MCF 10A (cell line): Measurements from ENCODE around the gene FOXL2. TPM values are rescaled to one million over a fixed set of nuclear protein-coding genes. Genes with fewer than 3 reads are reported as not detected.

Source experiments
- Bru-seq: library from RNA; stranded (reverse); fragments of 400-500 nt; gene quantifications from one replicate; lab custom pipeline; 2021; lab: Mats Ljungman, UMichigan
- BruChase-seq, 2 experiments: library from RNA; stranded (reverse); fragments of 400-500 nt; gene quantifications; one replicate each; lab custom pipeline; 2021; lab: Mats Ljungman, UMichigan
- BruUV-seq: library from RNA; stranded (reverse); fragments of 400-500 nt; replicated peaks from 2 replicates; lab custom pipeline; 2021; lab: Mats Ljungman, UMichigan
- CTCF ChIA-PET: fragments of 300-600 bp; sonication (Branson Sonifier 250); formaldehyde crosslinking; extraction: SDS; loops from one replicate; lab custom pipeline; 2021; ENCODE audit warnings: antibody characterized with exemption, inconsistent platforms; lab: Yijun Ruan, JAX
- POLR2A ChIA-PET: fragments of 300-600, 350-650 bp; sonication (Branson Sonifier 250); formaldehyde crosslinking; extraction: SDS; loops from one replicate; lab custom pipeline; 2020; ENCODE audit warnings: antibody characterized with exemption, inconsistent platforms; lab: Yijun Ruan, JAX
- DNase-seq: peaks from one replicate; pipeline ENCODE4 v3.0.0-alpha.2; 2018; ENCODE audit not compliant: unreplicated experiment
- H3K27ac Mint-ChIP-seq: one replicate; pipeline ENCODE4 v1.8.0; 2022; ENCODE audit warnings: mild to moderate bottlenecking, low read depth, mixed read lengths; ENCODE audit not compliant: unreplicated experiment
- H3K27me3 Mint-ChIP-seq: one replicate; pipeline ENCODE4 v1.8.0; 2022; ENCODE audit warnings: mixed read lengths; ENCODE audit not compliant: insufficient read depth, unreplicated experiment
- H3K36me3 Mint-ChIP-seq: one replicate; pipeline ENCODE4 v1.8.0; 2022; ENCODE audit warnings: mild to moderate bottlenecking, moderate library complexity, mixed read lengths; ENCODE audit not compliant: insufficient read depth, unreplicated experiment
- H3K4me1 Mint-ChIP-seq: one replicate; pipeline ENCODE4 v1.8.0; 2022; ENCODE audit warnings: mixed read lengths; ENCODE audit not compliant: insufficient read depth, unreplicated experiment
- H3K4me3 Mint-ChIP-seq: one replicate; pipeline ENCODE4 v1.8.0; 2022; ENCODE audit warnings: mild to moderate bottlenecking, moderate library complexity, mixed read lengths; ENCODE audit not compliant: unreplicated experiment
- H3K9me3 Mint-ChIP-seq: one replicate; pipeline ENCODE4 v1.8.0; 2022; ENCODE audit warnings: mixed read lengths; ENCODE audit not compliant: unreplicated experiment
- intact Hi-C: fragments of 100-400 bp; cut with micrococcal nuclease; formaldehyde crosslinking; loops from 2 replicates; pipeline ENCODE4 v1.14.1; 2022
- long read RNA-seq: library from polyadenylated mRNA; stranded (forward); transcript quantifications from one replicate; pipeline ENCODE4 v2.0.0, GENCODE V29; 2022
- total RNA-seq: library from RNA; stranded (reverse); gene quantifications from 2 replicates; pipeline ENCODE4 v1.2.3, GENCODE V29; 2022
- TF ChIP-seq, protein P1 (sequence below): fragments of 200-600 bp; IDR thresholded peaks from one replicate; pipeline ENCODE4 v1.8.0; 2022; ENCODE audit warnings: antibody characterized with exemption, mild to moderate bottlenecking; ENCODE audit not compliant: unreplicated experiment

FOXL2 gene
- total RNA-seq = 0.17 and 0.30 TPM in 2 replicates
- percentile 20 among the genes with signal in this experiment for Bru-seq, nascent RNA
- BruChase-seq, experiment 1, labeled RNA remaining after a 6-hour chase = not detected
- BruChase-seq, experiment 2, labeled RNA remaining after a 2-hour chase = not detected
- long read RNA-seq, partial matches to known transcripts = 0 of 1 reads
- long read RNA-seq, other reads (novel, unspliced or antisense) = 0 of 1 reads

DNA sequence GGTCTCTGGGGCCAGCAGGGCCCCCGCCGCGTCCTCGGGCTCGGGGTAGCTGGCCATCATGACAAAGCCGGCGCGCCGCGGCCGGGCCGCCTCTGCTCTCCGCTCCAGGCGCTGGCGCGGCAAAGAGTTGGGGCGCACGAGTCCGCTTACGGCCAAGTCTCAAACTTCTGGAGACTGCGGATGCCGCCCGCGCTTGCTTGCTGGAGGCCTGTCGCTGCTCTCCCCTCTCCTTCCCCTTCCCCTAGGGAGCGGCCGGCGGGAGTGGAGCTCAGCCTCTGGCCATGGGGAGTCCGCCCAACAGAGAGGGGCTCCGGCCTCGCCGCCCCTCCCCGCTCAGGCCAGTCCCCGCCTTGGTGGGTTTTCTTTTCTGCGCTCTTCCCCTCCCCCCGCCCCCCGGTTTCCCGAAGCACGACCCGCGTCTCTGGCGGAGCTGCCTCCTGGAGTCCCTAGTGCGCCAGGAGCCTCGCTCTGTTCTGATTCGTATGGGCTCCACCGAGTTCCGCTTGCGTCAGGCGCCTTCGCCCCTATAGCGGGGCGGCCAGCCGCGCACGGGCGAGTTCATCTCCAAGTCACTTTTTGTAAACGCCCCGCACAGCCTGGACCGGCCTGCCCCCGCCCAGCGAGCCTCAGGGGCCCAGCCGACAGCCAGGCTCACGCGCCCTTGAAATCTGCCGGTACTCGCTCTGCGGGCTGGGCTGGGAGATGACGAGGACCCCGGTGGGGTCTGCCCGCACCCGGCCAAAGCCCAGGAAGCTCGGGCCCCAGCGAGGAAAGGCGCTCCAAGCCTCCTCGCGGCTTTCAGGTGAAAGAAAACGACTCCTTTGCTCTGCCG lies at the start of gene FOXL2, which contains the start of gene FOXL2NB:
Gene FOXL2, minus strand, starts transcription at position 475 of the 832 bp plus-strand sequence. Its CDS starts 415 bp downstream, at position 60.
Gene FOXL2NB, plus strand, starts transcription at position 555 of the 832 bp plus-strand sequence. Its CDS starts 148 bp downstream, at position 703.
- ChIA-PET POLR2A (interaction anchor here (0.7 kb wide), 1 partner anchor 900 kb away, joined by 3 read pairs; no protein-coding TSS in a partner anchor), CTCF (interaction anchor here (0.5 to 3.4 kb wide), 5 partner anchors 11 to 531 kb away, joined by 3 to 14 read pairs (median 3); no protein-coding TSS in a partner anchor)
- no TSS peak for BruUV-seq
- no peaks in the 10 kb centered on the region for H3K4me1 Mint-ChIP-seq
- intact Hi-C loops = no loop called here
- no peaks in the 10 kb centered on the region for H3K9me3 Mint-ChIP-seq
- H3K36me3 Mint-ChIP-seq = no peaks in the 10 kb centered on the region
- H3K27me3 Mint-ChIP-seq = peaks cover 51% of the 10 kb centered on the region
- TF ChIP-seq, protein P1, sequence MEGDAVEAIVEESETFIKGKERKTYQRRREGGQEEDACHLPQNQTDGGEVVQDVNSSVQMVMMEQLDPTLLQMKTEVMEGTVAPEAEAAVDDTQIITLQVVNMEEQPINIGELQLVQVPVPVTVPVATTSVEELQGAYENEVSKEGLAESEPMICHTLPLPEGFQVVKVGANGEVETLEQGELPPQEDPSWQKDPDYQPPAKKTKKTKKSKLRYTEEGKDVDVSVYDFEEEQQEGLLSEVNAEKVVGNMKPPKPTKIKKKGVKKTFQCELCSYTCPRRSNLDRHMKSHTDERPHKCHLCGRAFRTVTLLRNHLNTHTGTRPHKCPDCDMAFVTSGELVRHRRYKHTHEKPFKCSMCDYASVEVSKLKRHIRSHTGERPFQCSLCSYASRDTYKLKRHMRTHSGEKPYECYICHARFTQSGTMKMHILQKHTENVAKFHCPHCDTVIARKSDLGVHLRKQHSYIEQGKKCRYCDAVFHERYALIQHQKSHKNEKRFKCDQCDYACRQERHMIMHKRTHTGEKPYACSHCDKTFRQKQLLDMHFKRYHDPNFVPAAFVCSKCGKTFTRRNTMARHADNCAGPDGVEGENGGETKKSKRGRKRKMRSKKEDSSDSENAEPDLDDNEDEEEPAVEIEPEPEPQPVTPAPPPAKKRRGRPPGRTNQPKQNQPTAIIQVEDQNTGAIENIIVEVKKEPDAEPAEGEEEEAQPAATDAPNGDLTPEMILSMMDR = no peak
- H3K4me3 Mint-ChIP-seq = peak within 1 kb of the TSS; percentile 61
- no peak within 1 kb of the TSS for H3K27ac Mint-ChIP-seq
- no peak for DNase-seq

DNA sequence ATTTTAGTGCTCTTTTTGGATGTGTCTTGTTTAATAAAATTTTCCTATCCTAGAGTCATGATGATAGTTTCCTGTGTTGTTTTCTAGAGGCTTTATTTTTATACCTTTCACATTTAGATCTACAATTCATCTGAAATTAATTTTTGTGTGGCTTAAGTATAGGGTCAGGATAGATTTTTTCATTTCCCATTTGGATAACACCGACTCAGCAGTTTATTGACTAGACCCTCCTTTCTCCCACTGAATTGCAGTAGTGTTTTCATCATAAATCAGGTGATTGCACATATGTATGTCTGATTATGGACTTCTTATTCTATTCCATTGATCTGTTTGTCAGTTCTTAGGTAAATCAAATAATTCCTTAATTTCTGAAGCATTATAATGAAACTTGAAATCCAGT lies 48.8 kb upstream of the FOXL2 start:
- ChIA-PET CTCF (no interaction called here), POLR2A (no interaction called here)
- no peak overlapping the region for H3K4me3 Mint-ChIP-seq
- no peak for DNase-seq
- no TSS peak for BruUV-seq
- no peaks in the 10 kb centered on the region for H3K4me1 Mint-ChIP-seq
- TF ChIP-seq, protein P1 = no peak
- H3K27ac Mint-ChIP-seq = no peak overlapping the region
- intact Hi-C loops = no loop called here
- peaks cover 99% of the 10 kb centered on the region for H3K27me3 Mint-ChIP-seq
- H3K9me3 Mint-ChIP-seq = no peaks in the 10 kb centered on the region
- H3K36me3 Mint-ChIP-seq = no peaks in the 10 kb centered on the region

DNA sequence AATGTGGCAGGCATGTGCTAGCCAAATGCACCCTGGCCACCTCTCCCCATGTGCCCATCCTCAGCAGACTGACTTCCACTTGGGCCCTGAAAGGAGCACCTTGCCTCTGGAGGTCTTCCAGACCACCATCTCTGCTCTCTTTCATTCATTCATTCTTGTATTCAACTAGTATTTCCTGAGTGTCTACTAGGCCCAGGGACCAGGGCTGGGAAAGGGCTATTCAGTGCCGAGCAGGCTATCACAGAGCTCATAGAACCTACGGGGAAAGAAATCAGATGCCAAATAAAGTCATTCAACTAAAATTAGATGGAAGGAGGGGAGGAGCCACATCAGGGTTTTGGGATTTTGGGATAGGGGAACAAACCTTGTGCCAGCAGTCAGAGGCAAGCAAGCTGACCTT lies 40.2 kb upstream of the FOXL2 start:
- H3K27ac Mint-ChIP-seq = no peak overlapping the region
- peaks cover 15% of the 10 kb centered on the region for H3K27me3 Mint-ChIP-seq
- no peak overlapping the region for H3K4me3 Mint-ChIP-seq
- TF ChIP-seq, protein P1 = no peak
- no peaks in the 10 kb centered on the region for H3K4me1 Mint-ChIP-seq
- ChIA-PET POLR2A (no interaction called here), CTCF (no interaction called here)
- no peaks in the 10 kb centered on the region for H3K9me3 Mint-ChIP-seq
- no TSS peak for BruUV-seq
- intact Hi-C loops = no loop called here
- DNase-seq = no peak
- H3K36me3 Mint-ChIP-seq = no peaks in the 10 kb centered on the region

DNA sequence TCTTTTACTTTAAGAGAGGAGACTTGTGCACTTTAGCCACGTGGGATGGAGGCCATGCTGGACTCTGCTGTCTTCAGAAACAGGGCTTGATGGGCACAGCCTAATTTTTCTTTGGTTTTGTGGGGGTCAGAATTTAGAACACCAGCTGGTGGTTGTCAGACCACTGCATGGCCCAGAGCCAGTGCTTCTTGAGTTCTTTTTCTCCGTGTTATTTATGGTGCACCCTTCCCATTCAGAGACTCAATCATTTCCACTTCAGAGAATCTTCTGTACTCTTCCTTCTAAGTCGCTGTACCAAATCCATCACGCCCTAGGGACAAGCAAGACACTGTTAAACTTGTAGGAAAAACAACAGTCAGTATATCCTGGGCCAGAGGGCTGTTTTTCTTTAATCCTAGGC lies 39.0 kb upstream of the FOXL2 start:
- TF ChIP-seq, protein P1 = no peak
- BruUV-seq = no TSS peak
- Mint-ChIP-seq H3K36me3 (no peaks in the 10 kb centered on the region), H3K4me3 (no peak overlapping the region), H3K27ac (no peak overlapping the region), H3K4me1 (no peaks in the 10 kb centered on the region), H3K27me3 (peaks cover 3% of the 10 kb centered on the region), H3K9me3 (no peaks in the 10 kb centered on the region)
- intact Hi-C loops = no loop called here
- ChIA-PET POLR2A (no interaction called here), CTCF (interaction anchor here (0.5 kb wide), 1 partner anchor 33 kb away, joined by 3 read pairs; no protein-coding TSS in a partner anchor)
- DNase-seq = no peak
